Frontal cortex (tissue), 4 donors: Measurements from ENCODE around the gene SGMS1. TPM values are rescaled to one million over a fixed set of nuclear protein-coding genes. Genes with fewer than 3 reads are reported as not detected.

ENCODE experiments used
- DNase-seq, 2 donors: peaks; one replicate each; pipeline ENCODE4 v3.0.0; 2012; ENCODE audit warnings: low spot score in 2 of 2
- FAIRE-seq: peaks from 2 replicates; lab custom pipeline; 2012; peaks lifted over from hg19 to GRCh38; lab: Jason Lieb, UNC
- total RNA-seq: library from RNA; depleted of rRNA; stranded (reverse); fragments of >200 nt; gene quantifications from one replicate; pipeline ENCODE4 v1.2.3, GENCODE V29; 2014
- donor health status: control.
- donor health status: control.
- donor health status: control.

Gene SGMS1
- total RNA-seq, 1 donor from 2014 or later: 35.1 TPM

- FAIRE-seq (no peak), DNase-seq (no peak)
Observed at GRCh38 chr10:50334273-50334672, 289.5 kb downstream of the SGMS1 start.

- DNase-seq (no peak), FAIRE-seq (no peak)
Observed at GRCh38 chr10:50333872-50334271, 289.9 kb downstream of the SGMS1 start.

GRCh38 chr10:50332108-50332842, 291.5 kb downstream of the SGMS1 start:
- DNase-seq (no peak), FAIRE-seq (no peak)

- DNase-seq: no peak
Observed at GRCh38 chr10:50331486-50331885, 292.3 kb downstream of the SGMS1 start.

GRCh38 chr10:50326757-50327701, 296.7 kb downstream of the SGMS1 start:
- FAIRE-seq (no peak), DNase-seq (no peak)

More at GRCh38 chr10:50331486-50331885, 292.3 kb downstream of the SGMS1 start:
- FAIRE-seq: no peak

- FAIRE-seq: no peak
- no peak for DNase-seq
Observed at GRCh38 chr10:50326172-50326555, 297.6 kb downstream of the SGMS1 start.

GRCh38 chr10:50325449-50326171, 298.1 kb downstream of the SGMS1 start:
- FAIRE-seq (no peak), DNase-seq (peak in 1 of 2 donors; percentile 22)

- FAIRE-seq (no peak), DNase-seq (no peak)
Observed at GRCh38 chr10:50324680-50325393, 298.9 kb downstream of the SGMS1 start.

GRCh38 chr10:50324046-50324445, 299.7 kb downstream of the SGMS1 start:
- FAIRE-seq (no peak), DNase-seq (no peak)

- DNase-seq (no peak), FAIRE-seq (no peak)
Observed at GRCh38 chr10:50322077-50322476, 301.7 kb downstream of the SGMS1 start.

- FAIRE-seq: no peak
- DNase-seq: no peak
Observed at GRCh38 chr10:50318129-50318528, 305.6 kb downstream of the SGMS1 start.

GRCh38 chr10:50316695-50317648, 306.8 kb downstream of the SGMS1 start:
- FAIRE-seq: no peak
- no peak for DNase-seq

GRCh38 chr10:50316174-50316573, 307.6 kb downstream of the SGMS1 start:
- no peak for FAIRE-seq

GRCh38 chr10:50315424-50315823, 308.3 kb downstream of the SGMS1 start:
- FAIRE-seq: no peak
- DNase-seq: no peak

More at GRCh38 chr10:50316174-50316573, 307.6 kb downstream of the SGMS1 start:
- no peak for DNase-seq

GRCh38 chr10:50314169-50315071, 309.3 kb downstream of the SGMS1 start:
- FAIRE-seq: no peak

GRCh38 chr10:50312464-50313437, 311.0 kb downstream of the SGMS1 start:
- DNase-seq (no peak), FAIRE-seq (no peak)

More at GRCh38 chr10:50314169-50315071, 309.3 kb downstream of the SGMS1 start:
- no peak for DNase-seq
